COR-L47 (cell line): ENCODE results near the gene CES1.
"Not testable (repeated sequence)": the region's sequence is repeated elsewhere in the genome, so short reads cannot be mapped to it uniquely, and the experiment has no call there.

ENCODE experiments used
- DNase-seq: peaks from one replicate; lab custom pipeline; 2025; lab: John Stamatoyannopoulos, UW

The CES1 gene

GRCh38 chr16:55790240-55790639 is 42.7 kb downstream of the CES1 start:
- not testable (repeated sequence) for DNase-seq

- not testable (repeated sequence) for DNase-seq
Observed at GRCh38 chr16:55782793-55783091, 50.2 kb downstream of the CES1 start.

GRCh38 chr16:55782091-55782792 is 50.7 kb downstream of the CES1 start:
- not testable (repeated sequence) for DNase-seq

GRCh38 chr16:55781456-55781855 is 51.4 kb downstream of the CES1 start:
- not testable (repeated sequence) for DNase-seq

- not testable (repeated sequence) for DNase-seq
Observed at GRCh38 chr16:55780095-55780407, 52.8 kb downstream of the CES1 start.

- DNase-seq: no peak
Observed at GRCh38 chr16:55779402-55780094, 53.3 kb downstream of the CES1 start.

GRCh38 chr16:55778757-55779156 is 54.1 kb downstream of the CES1 start:
- DNase-seq: no peak

GRCh38 chr16:55775857-55776256 is 57.0 kb downstream of the CES1 start:
- DNase-seq: no peak

GRCh38 chr16:55773859-55774549 is 58.9 kb downstream of the CES1 start:
- DNase-seq: no peak

GRCh38 chr16:55765161-55765560 is 67.7 kb downstream of the CES1 start:
- no peak for DNase-seq

- no peak for DNase-seq
Observed at GRCh38 chr16:55760310-55761001, 72.4 kb downstream of the CES1 start.

GRCh38 chr16:55759965-55760309 is 73.0 kb downstream of the CES1 start:
- not testable (repeated sequence) for DNase-seq

- DNase-seq: not testable (repeated sequence)
Observed at GRCh38 chr16:55757595-55758527, 75.0 kb downstream of the CES1 start.

- no peak for DNase-seq
Observed at GRCh38 chr16:55756963-55757362, 75.9 kb downstream of the CES1 start.

GRCh38 chr16:55754056-55754455 is 78.8 kb downstream of the CES1 start:
- no peak for DNase-seq

GRCh38 chr16:55753145-55753631 is 79.7 kb downstream of the CES1 start:
- not testable (repeated sequence) for DNase-seq
